ENCODE results near the gene RABEPK. TPM values are rescaled to one million over a fixed set of nuclear protein-coding genes. Genes with fewer than 3 reads are reported as not detected.

RABEPK gene
- total RNA-seq, 2 donors from 2014 or later = 15.6 to 16.4 TPM

DNA sequence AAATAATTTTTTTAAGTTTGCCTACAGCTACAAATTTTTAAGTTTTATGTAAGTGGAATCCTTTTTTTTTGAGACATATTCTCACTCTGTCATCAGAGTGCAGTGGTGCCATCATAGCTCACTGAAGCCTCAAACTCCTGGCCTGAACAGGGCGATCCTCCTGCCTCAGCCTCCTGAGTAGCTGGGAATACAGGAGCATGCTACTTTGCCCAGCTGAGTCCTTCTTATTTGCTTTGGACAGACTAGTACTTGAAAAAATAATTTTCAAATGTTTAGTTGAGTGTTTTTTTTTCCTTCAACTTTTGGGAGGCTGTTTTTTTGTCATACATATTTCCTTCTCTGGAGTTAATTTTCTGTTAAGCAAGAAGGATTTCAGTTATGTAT lies 68.7 kb downstream of the RABEPK start:
- DNase-seq (ENCODE audit: low spot score) = no peak
- intact Hi-C loops (cut with DNase I) = no loop called here

DNA sequence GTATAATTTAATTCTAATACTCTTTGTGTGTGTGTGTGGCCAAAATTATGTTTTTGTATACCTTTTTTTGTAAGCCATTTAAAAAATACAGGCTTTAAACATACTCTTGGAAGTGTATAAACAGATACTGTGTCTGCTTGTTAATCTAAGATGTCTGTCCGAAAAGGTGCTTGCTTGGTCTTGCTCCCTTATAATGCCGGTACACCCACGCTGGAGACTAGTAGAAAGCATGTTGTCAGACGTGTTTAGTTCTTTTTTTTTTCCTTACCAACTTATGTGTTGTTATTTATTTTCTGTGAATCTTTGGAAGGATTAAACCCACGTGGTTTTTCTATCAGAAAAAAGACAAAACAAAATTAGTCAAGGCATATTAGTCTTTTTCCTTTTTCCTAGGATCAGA lies 70.7 kb downstream of the RABEPK start:
- intact Hi-C loops (cut with DNase I) = no loop called here
- no peak for DNase-seq (ENCODE audit: low spot score)

DNA sequence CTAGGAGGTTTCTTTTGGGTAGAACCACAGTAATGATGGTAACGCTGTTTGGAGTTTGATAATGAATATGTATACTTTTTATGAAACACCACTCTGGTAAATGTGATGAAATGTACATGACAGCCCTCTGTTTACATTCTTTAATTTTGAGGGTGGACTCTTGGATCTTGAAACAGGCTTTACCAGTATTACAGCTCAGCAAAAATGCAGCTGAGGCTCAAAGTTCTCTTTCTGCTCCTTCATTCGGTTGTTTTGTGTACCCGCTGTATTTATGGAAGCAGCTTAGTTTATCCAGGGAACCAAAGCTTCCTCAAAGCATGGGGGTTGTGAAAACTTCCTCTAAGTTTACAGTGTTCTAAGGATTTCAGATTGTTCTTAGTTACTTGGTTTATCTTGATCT lies 72.4 kb downstream of the RABEPK start:
- DNase-seq (ENCODE audit: low spot score) = no peak
- intact Hi-C loops (cut with DNase I) = no loop called here

DNA sequence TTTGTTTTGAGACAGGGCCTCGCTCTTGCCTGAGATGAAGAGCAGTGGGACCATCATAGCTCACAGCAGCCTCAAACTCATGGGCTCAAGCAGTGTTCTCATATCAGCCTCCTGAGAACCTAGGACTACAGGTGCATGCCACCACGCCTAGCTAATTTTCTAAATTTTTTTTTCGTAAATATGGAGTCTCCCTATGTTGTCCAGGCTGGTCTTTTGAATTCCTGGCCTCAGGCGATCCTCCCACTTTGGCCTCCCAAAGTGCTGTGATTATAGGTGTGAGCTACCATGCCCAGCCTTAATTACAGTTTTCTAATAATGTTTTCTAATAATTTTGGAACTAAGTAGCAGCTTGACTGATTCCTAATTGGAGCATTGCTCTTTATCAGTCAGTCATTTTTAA lies 76.4 kb downstream of the RABEPK start:
- intact Hi-C loops (cut with DNase I) = no loop called here
- DNase-seq (ENCODE audit: low spot score) = no peak

DNA sequence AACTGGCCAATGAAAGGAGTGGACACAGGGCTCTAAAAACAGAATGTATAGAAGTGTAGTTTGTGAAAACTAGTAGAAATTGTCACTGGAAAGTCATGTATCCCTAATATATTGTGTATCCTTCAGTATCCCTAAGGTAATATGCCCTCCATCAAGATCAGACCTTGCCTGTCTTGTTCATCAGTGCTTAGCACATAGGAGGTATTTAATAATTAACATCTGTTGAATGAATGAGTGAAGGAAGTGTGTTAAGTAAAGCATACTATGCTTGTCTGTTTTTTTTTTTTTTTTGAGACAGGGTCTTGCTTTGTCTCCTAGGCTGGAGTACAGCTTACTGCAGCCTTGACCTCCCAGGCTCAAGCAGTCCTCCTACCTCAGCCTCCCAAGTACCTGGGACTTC lies 77.1 kb downstream of the RABEPK start:
- no peak for DNase-seq (ENCODE audit: low spot score)
- intact Hi-C loops (cut with DNase I) = no loop called here

DNA sequence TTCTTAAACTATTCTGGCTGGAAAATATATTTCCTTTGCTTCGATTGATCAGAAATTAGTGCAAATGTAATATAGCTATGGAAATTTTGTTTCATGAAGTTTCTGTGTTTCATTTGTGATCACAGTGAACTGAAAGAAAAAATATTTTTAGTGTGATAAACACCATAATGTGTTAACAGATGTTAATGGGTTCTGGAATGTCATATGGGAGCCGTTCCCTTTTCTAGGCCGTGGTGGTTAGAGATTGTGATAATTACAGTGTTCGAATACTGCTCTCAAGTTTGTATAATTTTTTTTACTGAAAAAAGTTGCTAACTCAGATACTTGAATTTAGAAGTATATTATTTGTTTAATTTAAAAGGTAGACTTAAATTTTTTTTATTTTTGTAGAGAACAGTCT lies 80.6 kb downstream of the RABEPK start:
- intact Hi-C loops (cut with DNase I) = loop anchor here in 1 of 2 donors (10.0 kb wide), 1 partner anchor 1916 kb away; no protein-coding TSS in a partner anchor

More for the DNA sequence above, 80.6 kb downstream of the RABEPK start:
- no peak for DNase-seq (ENCODE audit: low spot score)

Other genes with a start within 250 kb of the RABEPK start
- 1 to 10 TPM; 6.1 to 8.2 TPM for gene SCAI, start 57.0 kb upstream of the RABEPK start, total RNA-seq
- gene PPP6C, start 10.7 kb upstream of the RABEPK start, total RNA-seq = 10 to 100 TPM; 35.2 to 39.5 TPM
- 100 to 1,000 TPM; 160 to 218 TPM for gene HSPA5, start 40.8 kb downstream of the RABEPK start, total RNA-seq
- 10 to 100 TPM; 42.5 to 53.3 TPM for gene GAPVD1, start 61.3 kb downstream of the RABEPK start, total RNA-seq